Spleen (tissue), 7 donors: ENCODE measurements around the gene AMOTL1.

Experiments
- CTCF ChIP-seq, 11 experiments: fragments of 200-600 bp in 7 of 11; fragments of 450-650 bp in 4 of 11; sonication (generic) in 4 of 11; IDR thresholded peaks in 8 of 11; conservative IDR thresholded peaks in 3 of 11; 1 replicate in 7 of 11; 2 replicates in 4 of 11; pipeline versions ENCODE4 v1.4.0 to v1.8.0; 2016 to 2021; ENCODE audit warnings: antibody characterized with exemption in 11 of 11, inconsistent platforms in 4 of 11, mild to moderate bottlenecking in 1 of 11
- POLR2AphosphoS5 ChIP-seq, 3 donors: sonication (generic); formaldehyde crosslinking; IDR thresholded peaks; one replicate each; pipeline ENCODE4 v1.5.1; 2017; ENCODE audit warnings: antibody characterized with exemption in 3 of 3
- donor health status: DM: no; HTN: no; CAD: no; lungs with moderate emphysema.
- donor health status: DM: no; HTN: no; CAD: no.
- donor health status: DM: no; HTN: no; CAD: no.

- TF ChIP-seq CTCF (IDR thresholded peaks at IDR 0.05 in 8 of 11, conservative IDR thresholded peaks at IDR 0.05 in 3 of 11) (no peak), POLR2AphosphoS5 (IDR thresholded peaks at IDR 0.05) (no peak)
Measured at GRCh38 chr11:94757037-94757735, 11.0 kb upstream of the AMOTL1 start.
